ENCODE measurements around the gene NCDN. TPM values are rescaled to one million over a fixed set of nuclear protein-coding genes. Genes with fewer than 3 reads are reported as not detected.

Gene NCDN
- total and polyA plus RNA-seq, 7 donors, result 3.6 to 26.3 (median 14.0) TPM

- no peaks in the 10 kb centered on the region for H3K9me3 ChIP-seq
- H3K4me1 ChIP-seq, result no peaks in the 10 kb centered on the region
- intact Hi-C loops (cut with DNase I), result no loop called here
- DNase-seq, result no peak
- TF ChIP-seq CTCF (IDR thresholded peaks at IDR 0.05), result no peak
- TF ChIP-seq POLR2A (IDR thresholded peaks at IDR 0.05), result no peak
- TF ChIP-seq POLR2AphosphoS5 (IDR thresholded peaks at IDR 0.05), result no peak
- TF ChIP-seq EP300 (IDR thresholded peaks at IDR 0.05), result no peak
- no peak overlapping the region for H3K4me3 ChIP-seq
- H3K27ac ChIP-seq, result no peak overlapping the region
- no peaks in the 10 kb centered on the region for H3K27me3 ChIP-seq
- peaks cover 0 to 85% (median 23%) of the 10 kb centered on the region in 4 donors for H3K36me3 ChIP-seq
- WGBS, 2 donors, result 55 to 70% methylated on average over 3 of the region's 3 CpGs
These were observed 45.9 kb downstream of the NCDN start for GRCh38 chr1:35603468-35603867.

GRCh38 chr1:35603941-35604340 lies 46.3 kb downstream of the NCDN start:
- no peaks in the 10 kb centered on the region for H3K4me1 ChIP-seq
- no peak for DNase-seq
- WGBS, 2 donors, result 88 to 92% methylated on average over 4 of the region's 4 CpGs
- intact Hi-C loops (cut with DNase I), result no loop called here
- peaks cover 0 to 90% (median 26%) of the 10 kb centered on the region in 4 donors for H3K36me3 ChIP-seq
- no peaks in the 10 kb centered on the region for H3K27me3 ChIP-seq
- H3K4me3 ChIP-seq, result no peak overlapping the region
- H3K9me3 ChIP-seq, result no peaks in the 10 kb centered on the region
- no peak for TF ChIP-seq CTCF (IDR thresholded peaks at IDR 0.05)
- no peak for TF ChIP-seq POLR2A (IDR thresholded peaks at IDR 0.05)
- TF ChIP-seq EP300 (IDR thresholded peaks at IDR 0.05), result no peak
- TF ChIP-seq POLR2AphosphoS5 (IDR thresholded peaks at IDR 0.05), result no peak
- no peak overlapping the region for H3K27ac ChIP-seq

- WGBS, 2 donors, result 90 to 96% methylated on average over 6 of the region's 6 CpGs
- TF ChIP-seq EP300 (IDR thresholded peaks at IDR 0.05) (no peak), POLR2A (IDR thresholded peaks at IDR 0.05) (no peak), CTCF (IDR thresholded peaks at IDR 0.05) (no peak), POLR2AphosphoS5 (IDR thresholded peaks at IDR 0.05) (no peak)
- Histone ChIP-seq H3K4me3 (no peak overlapping the region), H3K27me3 (no peaks in the 10 kb centered on the region), H3K9me3 (no peaks in the 10 kb centered on the region), H3K36me3 (peaks cover 0 to 95% (median 31%) of the 10 kb centered on the region in 4 donors), H3K4me1 (no peaks in the 10 kb centered on the region), H3K27ac (no peak overlapping the region)
- intact Hi-C loops (cut with DNase I), result no loop called here
- no peak for DNase-seq
These were observed 47.7 kb downstream of the NCDN start for GRCh38 chr1:35605071-35605866.

GRCh38 chr1:35605867-35606182 lies 48.2 kb downstream of the NCDN start:
- no peak overlapping the region for H3K4me3 ChIP-seq
- H3K36me3 ChIP-seq, result peaks cover 0 to 95% (median 31%) of the 10 kb centered on the region in 4 donors
- H3K27me3 ChIP-seq, result no peaks in the 10 kb centered on the region
- no peak for DNase-seq
- intact Hi-C loops (cut with DNase I), result no loop called here
- H3K4me1 ChIP-seq, result no peaks in the 10 kb centered on the region
- H3K27ac ChIP-seq, result no peak overlapping the region
- 94 to 95% methylated on average over 4 of the region's 4 CpGs for WGBS, 2 donors
- TF ChIP-seq POLR2A (IDR thresholded peaks at IDR 0.05) (no peak), POLR2AphosphoS5 (IDR thresholded peaks at IDR 0.05) (no peak), CTCF (IDR thresholded peaks at IDR 0.05) (no peak), EP300 (IDR thresholded peaks at IDR 0.05) (no peak)
- H3K9me3 ChIP-seq, result no peaks in the 10 kb centered on the region

DNA sequence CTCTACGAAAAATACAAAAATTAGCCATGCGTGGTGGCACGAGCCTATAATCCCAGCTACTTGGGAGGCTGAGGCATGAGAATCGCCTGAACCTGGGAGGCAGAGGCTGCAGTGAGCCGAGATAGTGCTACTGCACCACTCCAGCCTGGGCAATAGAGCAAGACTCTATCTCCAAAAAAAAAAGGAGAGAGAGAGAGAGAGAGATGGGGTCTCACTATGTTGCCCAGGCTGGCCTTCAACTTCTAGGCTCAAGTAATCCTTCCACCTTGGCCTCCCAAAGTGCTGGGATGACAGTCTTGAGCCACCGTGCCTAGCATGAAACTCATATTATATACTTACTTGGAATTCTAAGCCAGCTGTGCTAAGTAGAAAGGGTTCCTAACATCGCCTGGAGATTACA lies 54.1 kb downstream of the NCDN start:
- intact Hi-C loops (cut with DNase I), result no loop called here
- Histone ChIP-seq H3K27me3 (no peaks in the 10 kb centered on the region), H3K4me3 (no peak overlapping the region), H3K27ac (no peak overlapping the region), H3K36me3 (peaks cover 0 to 78% (median 14%) of the 10 kb centered on the region in 4 donors), H3K4me1 (no peaks in the 10 kb centered on the region), H3K9me3 (no peaks in the 10 kb centered on the region)
- WGBS, 2 donors, result 98% methylated on average over 7 of the region's 7 CpGs
- DNase-seq, result no peak
- no peak for TF ChIP-seq POLR2A (IDR thresholded peaks at IDR 0.05)
- no peak for TF ChIP-seq CTCF (IDR thresholded peaks at IDR 0.05)
- no peak for TF ChIP-seq EP300 (IDR thresholded peaks at IDR 0.05)
- no peak for TF ChIP-seq POLR2AphosphoS5 (IDR thresholded peaks at IDR 0.05)

All from sigmoid colon (tissue), 7 donors.